ENCODE measurements around the gene MLLT10. TPM values are rescaled to one million over a fixed set of nuclear protein-coding genes. Genes with fewer than 3 reads are reported as not detected.

MLLT10 gene
- total and polyA plus RNA-seq, 8 donors, result 39.9 to 55.2 (median 49.2) TPM

- peak; percentile 90 to 95 (median 94) for DNase-seq
- intact Hi-C loops (cut with DNase I), result no loop called here
- Histone ChIP-seq H3K9me3 (no peaks in the 10 kb centered on the region), H3K4me1 (peaks cover 6 to 26% of the 10 kb centered on the region in 2 donors), H3K27me3 (peaks cover 0 to 9% of the 10 kb centered on the region in 2 donors), H3K4me3 (peak within 1 kb of the TSS; percentile 63 to 69), H3K27ac (peak within 1 kb of the TSS; percentile 95 to 96), H3K36me3 (no peaks in the 10 kb centered on the region)
- ATAC-seq, result peak; percentile 83
- TF ChIP-seq CTCF (IDR thresholded peaks at IDR 0.05), result no peak
Observed at GRCh38 chr10:21525367-21526187, 8.5 kb upstream of the MLLT10 start, which contains the start of gene SKIDA1. Gene SKIDA1, minus strand, starts transcription at chr10:21525682. Its CDS starts 7,860 bp downstream, at chr10:21517822.

GRCh38 chr10:21526188-21526859 is 7.7 kb upstream of the MLLT10 start:
- H3K27ac ChIP-seq, result peak overlapping the region; percentile 95 to 96
- H3K4me1 ChIP-seq, result peaks cover 6 to 26% of the 10 kb centered on the region in 2 donors
- no peak for TF ChIP-seq CTCF (IDR thresholded peaks at IDR 0.05)
- DNase-seq (peak; percentile 86 to 94 (median 92)), ATAC-seq (peak; percentile 62)
- H3K27me3 ChIP-seq, result peaks cover 0 to 1% of the 10 kb centered on the region in 2 donors
- H3K9me3 ChIP-seq, result no peaks in the 10 kb centered on the region
- H3K4me3 ChIP-seq, result peak overlapping the region; percentile 63 to 69
- H3K36me3 ChIP-seq, result no peaks in the 10 kb centered on the region
- intact Hi-C loops (cut with DNase I), result no loop called here

- no peak for TF ChIP-seq CTCF (IDR thresholded peaks at IDR 0.05)
- intact Hi-C loops (cut with DNase I), result no loop called here
- peak; percentile 35 for ATAC-seq
- Histone ChIP-seq H3K4me3 (peak overlapping the region; percentile 63 to 69), H3K27me3 (no peaks in the 10 kb centered on the region), H3K36me3 (no peaks in the 10 kb centered on the region), H3K27ac (peak overlapping the region; percentile 95 to 96), H3K9me3 (no peaks in the 10 kb centered on the region), H3K4me1 (peaks cover 6 to 26% of the 10 kb centered on the region in 2 donors)
- peak; percentile 66 to 93 (median 70) for DNase-seq
Observed at GRCh38 chr10:21526860-21527597, 7.0 kb upstream of the MLLT10 start.

- no peaks in the 10 kb centered on the region for H3K9me3 ChIP-seq
- no peaks in the 10 kb centered on the region for H3K27me3 ChIP-seq
- no peak for ATAC-seq
- peak overlapping the region; percentile 63 to 69 for H3K4me3 ChIP-seq
- peak overlapping the region; percentile 95 to 96 for H3K27ac ChIP-seq
- peak in 1 of 4 donors; percentile 57 for DNase-seq
- peaks cover 6 to 33% of the 10 kb centered on the region in 2 donors for H3K4me1 ChIP-seq
- no peak for TF ChIP-seq CTCF (IDR thresholded peaks at IDR 0.05)
- H3K36me3 ChIP-seq, result no peaks in the 10 kb centered on the region
- intact Hi-C loops (cut with DNase I), result no loop called here
Observed at GRCh38 chr10:21527598-21528235, 6.3 kb upstream of the MLLT10 start.
